HEK293 (cell line): ENCODE data around the gene FHL5.

Experiments
- CTCF ChIA-PET: fragments of 350-600 bp; formaldehyde crosslinking; extraction: SDS; loops from one replicate; lab custom pipeline; 2021; ENCODE audit warnings: antibody characterized with exemption; lab: Yijun Ruan, JAX
- POLR2A ChIA-PET: fragments of 300-600 bp; formaldehyde crosslinking; extraction: SDS; loops from one replicate; lab custom pipeline; 2020; ENCODE audit warnings: antibody characterized with exemption, inconsistent platforms; lab: Yijun Ruan, JAX
- H3K27ac ChIP-seq: fragments of 200-500 bp; sonication (Bioruptor generic); 2 replicates; pipeline ENCODE4 v1.5.1; 2014; ENCODE audit warnings: low read depth, low read length, control low read depth, inconsistent platforms; ENCODE audit errors: extremely low read depth
- H3K36me3 ChIP-seq, 2 experiments: fragments of 200-500 bp in 1 of 2; sonication (Bioruptor generic) in 1 of 2; 1 replicate in 1 of 2; 2 replicates in 1 of 2; pipeline ENCODE4 v1.5.1; 2014 to 2017; ENCODE audit warnings: inconsistent platforms in 2 of 2, low read length in 2 of 2; ENCODE audit not compliant: control insufficient read depth in 2 of 2, insufficient read depth in 1 of 2
- H3K4me1 ChIP-seq: fragments of 200-500 bp; sonication (Bioruptor generic); 2 replicates; pipeline ENCODE4 v1.5.1; 2014; ENCODE audit warnings: mild to moderate bottlenecking, low read length, inconsistent platforms; ENCODE audit not compliant: control insufficient read depth, insufficient read depth
- H3K4me3 ChIP-seq: 2 replicates; pipeline ENCODE4 v1.5.1; 2011; ENCODE audit warnings: low read depth, mild to moderate bottlenecking, control low read depth, low read length, moderate library complexity
- H3K9me3 ChIP-seq: fragments of 200-500 bp; sonication (Bioruptor generic); 2 replicates; pipeline ENCODE4 v1.5.1; 2014; ENCODE audit warnings: low read depth, low read length, inconsistent platforms; ENCODE audit not compliant: control insufficient read depth, insufficient read depth
- EGR2 ChIP-seq: fragments of 450-650 bp; formaldehyde crosslinking; IDR thresholded peaks from 2 replicates; pipeline ENCODE4 v1.5.1; 2016; ENCODE audit warnings: low read depth, missing biosample characterization, missing genetic modification characterization
- PRDM4 ChIP-seq: fragments of 450-650 bp; formaldehyde crosslinking; IDR thresholded peaks from 2 replicates; pipeline ENCODE4 v1.5.1; 2017; ENCODE audit warnings: missing biosample characterization, missing genetic modification characterization
- SP7 ChIP-seq: fragments of 450-650 bp; formaldehyde crosslinking; IDR thresholded peaks from 2 replicates; pipeline ENCODE4 v1.5.1; 2016; ENCODE audit warnings: missing biosample characterization, missing genetic modification characterization
- ZBTB10 ChIP-seq: fragments of 450-650 bp; formaldehyde crosslinking; IDR thresholded peaks from 2 replicates; pipeline ENCODE4 v1.5.1; 2016; ENCODE audit warnings: missing biosample characterization, missing genetic modification characterization
- ZNF140 ChIP-seq: fragments of 450-650 bp; formaldehyde crosslinking; IDR thresholded peaks from 2 replicates; pipeline ENCODE4 v1.5.1; 2016; ENCODE audit warnings: missing biosample characterization, missing genetic modification characterization
- ZNF148 ChIP-seq: fragments of 450-650 bp; formaldehyde crosslinking; IDR thresholded peaks from 2 replicates; pipeline ENCODE4 v1.5.0; 2017; ENCODE audit warnings: missing biosample characterization, missing genetic modification characterization, borderline replicate concordance
- ZNF202 ChIP-seq: fragments of 450-650 bp; formaldehyde crosslinking; IDR thresholded peaks from 2 replicates; pipeline ENCODE4 v1.5.1; 2016; ENCODE audit warnings: missing biosample characterization, missing genetic modification characterization, borderline replicate concordance
- ZNF211 ChIP-seq: fragments of 450-650 bp; formaldehyde crosslinking; IDR thresholded peaks from 2 replicates; pipeline ENCODE4 v1.5.1; 2016; ENCODE audit warnings: low read depth, missing biosample characterization, missing genetic modification characterization
- ZNF223 ChIP-seq: fragments of 450-650 bp; formaldehyde crosslinking; IDR thresholded peaks from 2 replicates; pipeline ENCODE4 v1.5.1; 2016; ENCODE audit warnings: missing biosample characterization, missing genetic modification characterization
- ZNF23 ChIP-seq: fragments of 450-650 bp; formaldehyde crosslinking; IDR thresholded peaks from 2 replicates; pipeline ENCODE4 v1.5.1; 2016; ENCODE audit warnings: missing biosample characterization, missing genetic modification characterization, borderline replicate concordance
- ZNF26 ChIP-seq: fragments of 450-650 bp; formaldehyde crosslinking; IDR thresholded peaks from 2 replicates; pipeline ENCODE4 v1.5.1; 2016; ENCODE audit warnings: missing biosample characterization, missing genetic modification characterization
- ZNF518A ChIP-seq: fragments of 450-650 bp; formaldehyde crosslinking; conservative IDR thresholded peaks from 2 replicates; pipeline ENCODE4 v1.5.1; 2016; ENCODE audit warnings: low read depth, missing biosample characterization, missing genetic modification characterization
- ZNF530 ChIP-seq: fragments of 450-650 bp; formaldehyde crosslinking; IDR thresholded peaks from 2 replicates; pipeline ENCODE4 v1.5.1; 2016; ENCODE audit warnings: low read depth, missing biosample characterization, missing genetic modification characterization
- ZSCAN18 ChIP-seq: fragments of 450-650 bp; formaldehyde crosslinking; IDR thresholded peaks from 2 replicates; pipeline ENCODE4 v1.5.1; 2016; ENCODE audit warnings: missing biosample characterization, missing genetic modification characterization

FHL5 gene

GRCh38 chr6:96613291-96613999, 50.5 kb downstream of the FHL5 start:
- ChIA-PET CTCF (interaction anchor here (0.6 to 0.9 kb wide), 2 partner anchors 14 to 445 kb away, joined by 3 to 4 read pairs; no protein-coding TSS in a partner anchor), POLR2A (interaction anchor here (0.5 to 0.6 kb wide), 2 partner anchors 15 to 442 kb away, joined by 3 to 5 read pairs; no protein-coding TSS in a partner anchor)
- Histone ChIP-seq H3K4me3 (no peak overlapping the region), H3K9me3 (no peaks in the 10 kb centered on the region), H3K27ac (no peak overlapping the region), H3K4me1 (no peaks in the 10 kb centered on the region), H3K36me3 (no peaks in the 10 kb centered on the region)
- no peak for TF ChIP-seq ZNF530 (tag by site-specific recombination)
- TF ChIP-seq ZNF23 (tag by site-specific recombination) = no peak
- TF ChIP-seq ZNF26 (tag by site-specific recombination) = no peak
- TF ChIP-seq PRDM4 (tag by site-specific recombination) = no peak
- TF ChIP-seq ZSCAN18 (tag by site-specific recombination) = no peak
- TF ChIP-seq SP7 (tag by site-specific recombination) = no peak
- TF ChIP-seq ZNF223 (tag by site-specific recombination) = no peak
- TF ChIP-seq ZNF140 (tag by site-specific recombination) = no peak
- TF ChIP-seq ZBTB10 = no peak
- no peak for TF ChIP-seq EGR2
- no peak for TF ChIP-seq ZNF202 (tag by site-specific recombination)
- TF ChIP-seq ZNF518A (tag by site-specific recombination) = no peak
- TF ChIP-seq ZNF148 (tag by site-specific recombination) = no peak
- TF ChIP-seq ZNF211 = no peak
